MM.1S (cell line): ENCODE data around the gene PCP2.

Experiments
- DNase-seq: peaks from one replicate; pipeline ENCODE4 v3.0.0-alpha.2; 2015
- H2AFZ ChIP-seq: fragments of 300-600 bp; sonication (generic); 2 replicates; pipeline ENCODE4 v1.6.0; 2016; ENCODE audit warnings: antibody characterized with exemption, low read length
- H3F3A ChIP-seq: fragments of 300-600 bp; sonication (generic); 2 replicates; pipeline ENCODE4 v1.6.1; 2016; ENCODE audit warnings: mild to moderate bottlenecking, antibody characterized with exemption, low read length, moderate library complexity, mixed read lengths; ENCODE audit not compliant: insufficient read depth
- H3K27ac ChIP-seq: fragments of 300-600 bp; sonication (generic); 2 replicates; pipeline ENCODE4 v1.5.1; 2016; ENCODE audit warnings: mild to moderate bottlenecking, low read length
- H3K27me3 ChIP-seq: fragments of 300-600 bp; sonication (generic); replicated peaks from 2 replicates; pipeline ENCODE4 v1.6.0; 2016; ENCODE audit warnings: low read length; ENCODE audit not compliant: insufficient read depth
- H3K36me3 ChIP-seq: fragments of 300-600 bp; sonication (generic); replicated peaks from 2 replicates; pipeline ENCODE4 v1.6.1; 2016; ENCODE audit warnings: mild to moderate bottlenecking, low read length, mixed read lengths; ENCODE audit not compliant: insufficient read depth
- H3K4me1 ChIP-seq: fragments of 300-600 bp; sonication (generic); 2 replicates; pipeline ENCODE4 v1.6.1; 2016; ENCODE audit warnings: low read length, mixed read lengths
- H3K4me2 ChIP-seq: fragments of 300-600 bp; sonication (generic); 2 replicates; pipeline ENCODE4 v1.6.0; 2016; ENCODE audit warnings: low read depth, low read length
- H3K4me3 ChIP-seq: fragments of 300-600 bp; sonication (generic); 2 replicates; pipeline ENCODE4 v1.5.1; 2016; ENCODE audit warnings: low read length, mixed read lengths
- H3K79me2 ChIP-seq: fragments of 300-600 bp; sonication (generic); 2 replicates; pipeline ENCODE4 v1.6.1; 2016; ENCODE audit warnings: mixed run types, low read length, mixed read lengths
- H3K9ac ChIP-seq: fragments of 300-600 bp; sonication (generic); 2 replicates; pipeline ENCODE4 v1.6.1; 2016; ENCODE audit warnings: low read length, mixed read lengths
- H3K9me2 ChIP-seq: fragments of 300-600 bp; sonication (generic); replicated peaks from 2 replicates; pipeline ENCODE4 v1.6.1; 2016; ENCODE audit warnings: mild to moderate bottlenecking, low read length, mixed read lengths; ENCODE audit not compliant: insufficient read depth
- H3K9me3 ChIP-seq: fragments of 300-600 bp; sonication (generic); replicated peaks from 2 replicates; pipeline ENCODE4 v1.6.1; 2016; ENCODE audit warnings: mild to moderate bottlenecking, low read length, mixed read lengths; ENCODE audit not compliant: insufficient read depth
- H4K20me1 ChIP-seq: fragments of 300-600 bp; sonication (generic); 2 replicates; pipeline ENCODE4 v1.6.1; 2016; ENCODE audit warnings: mild to moderate bottlenecking, low read length, moderate library complexity, mixed read lengths; ENCODE audit not compliant: insufficient read depth
- EZH2 ChIP-seq: fragments of 300-600 bp; sonication (generic); optimal IDR thresholded peaks from 2 replicates; pipeline ENCODE3; 2017; ENCODE audit warnings: low read depth, mild to moderate bottlenecking, antibody characterized with exemption, low read length, mixed read lengths
- EZH2phosphoT487 ChIP-seq: fragments of 300-600 bp; sonication (generic); IDR thresholded peaks from 2 replicates; pipeline ENCODE4 v1.6.1; 2018; ENCODE audit warnings: antibody characterized with exemption, low read length
- TF ChIP-seq, protein P1 (sequence below): fragments of 300-600 bp; sonication (generic); IDR thresholded peaks from 2 replicates; pipeline ENCODE4 v1.5.1; 2016; ENCODE audit warnings: antibody characterized with exemption, low read length, mixed read lengths

Gene PCP2

DNA sequence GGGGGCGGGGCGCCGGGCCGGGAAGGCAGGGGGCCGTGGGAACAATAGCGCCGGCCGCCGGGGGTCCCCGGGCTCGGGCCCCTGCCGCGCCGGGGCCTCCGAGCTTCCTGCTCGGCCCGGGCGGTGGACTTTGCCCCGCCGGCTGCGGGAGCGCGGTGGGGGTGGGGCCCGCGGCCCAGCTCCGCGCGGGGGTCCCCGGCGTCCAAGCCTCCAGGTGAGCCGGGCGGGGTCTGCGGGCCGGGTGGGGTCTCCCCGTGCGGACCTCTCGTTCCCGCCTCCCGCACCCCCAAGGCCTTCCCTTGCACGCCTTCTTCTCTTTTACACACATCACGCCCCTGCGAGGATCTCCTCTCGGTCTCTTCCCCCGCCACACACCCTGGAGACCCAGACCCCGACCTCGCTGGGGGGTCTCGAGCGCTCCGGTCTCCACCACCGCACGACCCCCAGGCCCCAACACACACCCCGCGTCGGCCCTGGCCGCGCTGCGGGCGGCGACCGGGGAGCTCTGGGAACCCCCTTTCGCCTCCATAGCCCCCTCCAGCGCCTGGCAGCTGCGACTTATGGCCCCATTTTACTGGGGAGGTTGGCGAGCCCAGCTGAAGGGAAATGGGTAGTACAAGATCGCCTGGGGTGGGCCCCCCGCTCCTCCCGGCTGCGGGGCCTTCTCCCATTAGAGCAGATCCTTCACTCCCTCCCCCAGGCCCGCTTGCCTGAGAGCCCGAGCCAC lies 37.1 kb downstream of the PCP2 start:
- DNase-seq, result no peak
- H3K9ac ChIP-seq, result no peak overlapping the region
- H3K79me2 ChIP-seq, result no peaks in the 10 kb centered on the region
- H3K9me2 ChIP-seq, result no peaks in the 10 kb centered on the region
- no peaks in the 10 kb centered on the region for H4K20me1 ChIP-seq
- H3F3A ChIP-seq, result no peaks in the 10 kb centered on the region
- TF ChIP-seq, protein P1, sequence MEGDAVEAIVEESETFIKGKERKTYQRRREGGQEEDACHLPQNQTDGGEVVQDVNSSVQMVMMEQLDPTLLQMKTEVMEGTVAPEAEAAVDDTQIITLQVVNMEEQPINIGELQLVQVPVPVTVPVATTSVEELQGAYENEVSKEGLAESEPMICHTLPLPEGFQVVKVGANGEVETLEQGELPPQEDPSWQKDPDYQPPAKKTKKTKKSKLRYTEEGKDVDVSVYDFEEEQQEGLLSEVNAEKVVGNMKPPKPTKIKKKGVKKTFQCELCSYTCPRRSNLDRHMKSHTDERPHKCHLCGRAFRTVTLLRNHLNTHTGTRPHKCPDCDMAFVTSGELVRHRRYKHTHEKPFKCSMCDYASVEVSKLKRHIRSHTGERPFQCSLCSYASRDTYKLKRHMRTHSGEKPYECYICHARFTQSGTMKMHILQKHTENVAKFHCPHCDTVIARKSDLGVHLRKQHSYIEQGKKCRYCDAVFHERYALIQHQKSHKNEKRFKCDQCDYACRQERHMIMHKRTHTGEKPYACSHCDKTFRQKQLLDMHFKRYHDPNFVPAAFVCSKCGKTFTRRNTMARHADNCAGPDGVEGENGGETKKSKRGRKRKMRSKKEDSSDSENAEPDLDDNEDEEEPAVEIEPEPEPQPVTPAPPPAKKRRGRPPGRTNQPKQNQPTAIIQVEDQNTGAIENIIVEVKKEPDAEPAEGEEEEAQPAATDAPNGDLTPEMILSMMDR, result no peak
- TF ChIP-seq EZH2phosphoT487 (peak; percentile 62; the same call in 1 of the 2 replicates), EZH2 (peak; percentile 85)
- no peak overlapping the region for H3K4me3 ChIP-seq
- H3K4me2 ChIP-seq, result no peak overlapping the region
- peaks cover 68% of the 10 kb centered on the region for H3K27me3 ChIP-seq
- H3K4me1 ChIP-seq, result no peaks in the 10 kb centered on the region
- H3K36me3 ChIP-seq, result no peaks in the 10 kb centered on the region
- H3K27ac ChIP-seq, result no peak overlapping the region
- no peak overlapping the region for H2AFZ ChIP-seq
- H3K9me3 ChIP-seq, result no peaks in the 10 kb centered on the region

DNA sequence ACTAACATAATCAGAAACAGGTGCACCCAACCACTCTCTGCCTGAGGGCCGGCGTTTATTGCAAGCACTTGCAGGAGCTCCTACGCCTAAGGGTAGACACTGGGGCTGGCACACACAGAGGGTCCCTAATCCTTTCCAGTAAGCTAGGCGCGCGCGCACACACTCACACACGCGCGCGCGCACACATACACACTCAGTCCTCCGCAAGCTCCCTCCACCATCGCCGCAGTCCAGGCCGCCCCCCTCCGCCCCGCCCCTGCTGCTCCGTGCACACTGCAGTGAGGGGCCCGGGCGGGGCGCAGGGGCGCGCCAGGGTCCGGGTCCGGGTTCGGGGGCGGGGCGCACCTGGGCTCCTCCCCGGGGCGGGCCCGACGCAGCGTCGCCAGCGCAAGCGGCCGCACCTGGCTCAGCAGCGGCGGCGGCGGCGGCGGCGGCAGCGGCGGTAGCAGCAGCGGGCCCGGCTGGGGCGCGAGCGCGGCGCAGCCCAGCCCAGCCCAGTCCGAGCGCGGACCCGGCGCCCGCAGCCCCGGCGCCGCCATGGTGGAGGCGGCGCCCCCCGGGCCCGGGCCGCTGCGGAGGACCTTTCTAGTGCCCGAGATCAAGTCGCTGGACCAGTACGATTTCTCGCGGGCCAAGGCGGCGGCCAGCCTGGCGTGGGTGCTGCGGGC lies 37.9 kb downstream of the PCP2 start, which contains the start of gene CAMSAP3:
TSS of gene CAMSAP3 (plus strand) at position 398 of the 668 bp plus-strand sequence. CDS start at position 538, 140 bp downstream.
- no peak within 1 kb of the TSS for H3K9ac ChIP-seq

DNA sequence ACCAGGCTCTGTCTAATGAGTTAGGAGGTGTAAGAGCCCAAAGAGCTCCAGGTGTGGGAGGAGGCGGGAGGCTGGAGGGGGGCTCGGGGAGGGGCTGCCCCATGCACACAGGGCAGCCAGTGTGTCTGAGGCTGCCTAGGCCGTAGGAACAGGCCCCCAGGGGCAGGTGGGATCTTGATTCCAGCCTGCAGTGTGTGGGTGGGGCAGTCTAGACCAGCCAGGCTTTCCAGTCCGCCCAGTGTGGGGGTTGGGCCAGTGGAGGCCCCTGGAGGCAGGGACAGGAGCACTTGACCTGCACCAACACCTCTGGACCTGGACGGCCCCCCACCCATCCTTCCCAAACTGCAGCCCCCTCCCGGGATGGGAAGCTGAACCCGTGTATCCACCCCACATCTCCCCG lies 43.3 kb downstream of the PCP2 start:
- Histone ChIP-seq H3K27me3 (peaks cover 93% of the 10 kb centered on the region), H3K4me3 (no peak overlapping the region), H3K4me1 (no peaks in the 10 kb centered on the region), H3K9me2 (no peaks in the 10 kb centered on the region), H3K27ac (no peak overlapping the region), H2AFZ (no peak overlapping the region), H3K9ac (no peak overlapping the region), H3K9me3 (no peaks in the 10 kb centered on the region), H3K79me2 (no peaks in the 10 kb centered on the region), H3K4me2 (no peak overlapping the region), H3F3A (no peaks in the 10 kb centered on the region), H3K36me3 (no peaks in the 10 kb centered on the region), H4K20me1 (no peaks in the 10 kb centered on the region)
- no peak for DNase-seq
- no peak for TF ChIP-seq EZH2phosphoT487

More for the DNA sequence above, 37.9 kb downstream of the PCP2 start, which contains the start of gene CAMSAP3:
- H3F3A ChIP-seq, result no peaks in the 10 kb centered on the region
- no peak within 1 kb of the TSS for H2AFZ ChIP-seq
- peaks cover 71% of the 10 kb centered on the region for H3K27me3 ChIP-seq
- H3K4me3 ChIP-seq, result peak within 1 kb of the TSS; percentile 34; the same call in 1 of the 2 replicates
- no peaks in the 10 kb centered on the region for H3K9me2 ChIP-seq
- DNase-seq, result peak; percentile 19
- TF ChIP-seq, protein P1, result no peak
- TF ChIP-seq EZH2phosphoT487, result no peak
- no peak for TF ChIP-seq EZH2
- H3K4me2 ChIP-seq, result peak within 1 kb of the TSS; percentile 8; the same call in 1 of the 2 replicates
- H4K20me1 ChIP-seq, result no peaks in the 10 kb centered on the region
- H3K79me2 ChIP-seq, result no peaks in the 10 kb centered on the region
- H3K9me3 ChIP-seq, result no peaks in the 10 kb centered on the region
- H3K4me1 ChIP-seq, result no peaks in the 10 kb centered on the region
- no peak within 1 kb of the TSS for H3K27ac ChIP-seq
- H3K36me3 ChIP-seq, result no peaks in the 10 kb centered on the region
